Amniotic stem cell (primary cell): Measurements from ENCODE around the gene CUEDC1.

ENCODE experiments used
- DNase-seq: peaks from one replicate; lab custom pipeline; 2025; lab: John Stamatoyannopoulos, UW

The CUEDC1 gene, protein sequence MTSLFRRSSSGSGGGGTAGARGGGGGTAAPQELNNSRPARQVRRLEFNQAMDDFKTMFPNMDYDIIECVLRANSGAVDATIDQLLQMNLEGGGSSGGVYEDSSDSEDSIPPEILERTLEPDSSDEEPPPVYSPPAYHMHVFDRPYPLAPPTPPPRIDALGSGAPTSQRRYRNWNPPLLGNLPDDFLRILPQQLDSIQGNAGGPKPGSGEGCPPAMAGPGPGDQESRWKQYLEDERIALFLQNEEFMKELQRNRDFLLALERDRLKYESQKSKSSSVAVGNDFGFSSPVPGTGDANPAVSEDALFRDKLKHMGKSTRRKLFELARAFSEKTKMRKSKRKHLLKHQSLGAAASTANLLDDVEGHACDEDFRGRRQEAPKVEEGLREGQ

DNA sequence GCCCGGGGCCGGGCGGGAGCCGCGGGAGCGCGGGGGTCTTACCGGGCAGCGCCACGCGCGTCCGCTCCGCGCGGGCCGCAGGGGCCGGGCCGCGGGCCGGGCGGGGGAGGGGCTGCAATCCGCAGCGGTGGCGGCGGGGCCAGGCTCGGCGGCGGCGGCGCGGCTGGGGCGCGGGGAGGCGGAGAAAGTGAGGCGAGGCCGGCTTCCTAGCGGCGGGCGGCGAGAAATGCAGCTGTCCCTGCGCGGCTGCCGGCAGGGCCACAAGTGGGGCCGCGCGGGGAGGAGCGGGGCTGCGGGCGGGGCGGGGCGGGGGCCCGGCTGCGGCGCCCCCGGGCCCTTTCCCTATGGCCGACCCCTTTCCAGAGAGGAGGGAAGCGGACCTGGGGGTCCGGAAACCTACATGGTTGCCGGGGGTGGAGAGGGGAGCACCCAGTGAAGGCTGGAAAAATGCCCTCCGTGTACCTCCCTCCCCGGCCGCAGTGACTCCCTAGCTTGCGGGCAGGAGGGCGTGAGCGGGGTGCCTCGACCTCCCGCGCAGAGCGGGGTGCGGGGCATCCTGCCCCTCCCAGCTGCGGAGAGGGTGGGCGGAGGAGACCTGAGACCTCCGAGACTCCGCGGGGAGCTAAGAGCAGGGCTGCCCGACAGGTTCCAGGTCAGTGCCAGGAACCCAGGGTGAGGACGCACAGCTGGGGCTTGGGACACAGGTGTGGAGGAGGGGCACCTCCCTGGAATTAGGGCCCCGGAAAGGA, at the start of gene CUEDC1:
Gene CUEDC1 (minus strand): TSS at position 230 of the 749 bp plus-strand sequence. CDS start 69,848 bp downstream, outside the sequence.
- DNase-seq, result no peak

DNA sequence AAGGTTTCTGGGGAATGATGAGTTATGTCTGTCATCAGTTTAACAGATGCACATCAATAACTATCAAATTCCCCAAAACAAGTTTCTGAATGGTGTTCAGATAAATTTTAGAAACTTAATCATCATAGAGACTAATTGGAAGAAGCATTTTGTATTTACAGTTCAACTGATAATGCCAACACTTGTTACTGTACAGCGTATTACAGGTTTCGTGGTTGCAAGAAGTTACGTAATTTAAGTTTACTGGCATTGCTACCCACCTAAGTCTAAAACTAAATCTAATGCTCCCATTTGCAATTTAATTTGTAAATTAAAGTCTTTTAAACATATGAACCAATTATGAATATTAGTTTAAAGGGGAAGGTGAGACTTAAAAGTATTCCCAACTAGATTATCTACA, 48.8 kb upstream of the CUEDC1 start:
- DNase-seq, result no peak

DNA sequence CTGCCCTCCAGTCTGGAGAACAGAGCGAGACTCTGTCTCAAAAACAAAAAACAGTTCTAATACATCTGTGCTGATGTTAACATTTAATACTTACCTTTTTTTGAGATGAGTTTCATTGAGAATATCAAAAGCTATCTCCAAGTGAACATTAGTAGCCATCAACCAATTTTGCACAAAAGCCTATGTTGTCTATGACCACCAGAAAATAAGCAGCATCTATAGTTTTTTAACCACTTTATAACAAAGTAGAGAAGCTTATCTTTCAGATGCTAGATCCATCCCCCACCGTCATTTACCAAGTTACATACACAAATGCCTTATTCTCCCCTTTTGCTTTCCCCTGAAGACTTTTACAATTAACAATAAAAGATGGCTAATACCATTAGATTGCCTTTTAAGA, 47.8 kb upstream of the CUEDC1 start:
- DNase-seq, result no peak

DNA sequence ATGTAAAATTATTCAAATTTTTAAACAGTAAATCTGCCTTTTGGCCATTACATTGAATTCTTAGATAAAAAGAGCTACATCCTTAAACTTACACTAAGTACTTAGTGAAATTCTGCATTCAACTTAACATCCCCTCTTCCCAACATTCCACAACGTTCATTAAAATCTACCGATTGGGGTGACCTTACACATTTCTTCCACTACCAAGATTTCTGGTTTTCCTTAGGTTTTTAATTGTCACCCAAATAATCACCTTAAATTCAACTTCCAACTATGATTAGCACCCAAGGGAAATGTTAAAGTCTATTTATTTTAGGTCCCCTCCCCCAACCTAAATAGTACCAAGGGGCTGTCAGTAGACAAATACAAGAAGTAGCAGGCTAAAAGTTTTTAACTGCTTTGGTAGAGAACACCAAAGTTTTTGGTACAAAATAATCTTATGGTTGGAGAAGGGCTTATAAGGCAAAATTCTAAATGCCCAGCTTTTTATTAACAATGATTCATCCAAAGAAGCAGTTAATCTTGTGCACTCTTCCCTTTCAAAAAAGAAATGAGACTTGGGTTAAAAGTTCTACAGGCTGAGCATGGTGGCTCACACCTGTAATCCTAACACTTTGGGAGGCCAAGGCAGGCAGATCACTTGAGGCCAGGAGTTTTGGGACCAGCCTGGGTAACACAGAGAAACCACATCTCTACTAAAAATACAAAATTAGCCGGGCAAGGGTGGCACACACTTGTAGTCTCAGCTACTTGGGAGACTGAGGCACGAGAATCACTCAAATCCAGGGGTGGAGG, 47.1 kb upstream of the CUEDC1 start:
- DNase-seq, result no peak

DNA sequence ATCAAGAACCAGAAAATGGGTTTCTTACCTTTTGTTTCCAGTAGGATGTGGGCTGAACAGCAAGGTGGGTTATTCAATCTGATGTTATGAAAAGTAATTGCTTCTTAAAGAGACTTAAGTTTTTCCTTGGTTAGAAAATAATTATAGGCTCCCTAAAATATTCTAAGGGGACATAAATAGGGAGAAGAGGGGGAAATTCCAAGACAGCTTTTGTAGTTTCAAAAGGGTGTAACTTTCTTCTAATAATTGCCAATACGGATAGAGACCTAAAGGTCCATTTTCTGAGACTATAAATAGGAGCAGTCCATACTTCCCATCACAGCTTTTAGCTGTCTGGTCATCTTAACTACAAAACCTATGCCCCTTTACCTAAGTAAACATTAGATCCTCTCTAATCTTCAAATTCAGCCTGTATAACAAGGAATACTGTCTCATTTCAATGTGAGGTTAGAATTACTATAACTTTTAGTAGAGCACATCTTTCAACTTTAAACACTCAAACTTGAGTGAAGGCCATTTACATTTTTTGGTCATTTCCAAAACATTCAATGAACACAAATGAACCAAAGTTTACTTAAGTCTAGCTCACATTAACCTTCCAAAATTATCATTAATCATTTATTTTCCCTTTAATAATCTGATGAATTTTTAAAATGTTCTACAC, 46.4 kb upstream of the CUEDC1 start:
- DNase-seq, result no peak

DNA sequence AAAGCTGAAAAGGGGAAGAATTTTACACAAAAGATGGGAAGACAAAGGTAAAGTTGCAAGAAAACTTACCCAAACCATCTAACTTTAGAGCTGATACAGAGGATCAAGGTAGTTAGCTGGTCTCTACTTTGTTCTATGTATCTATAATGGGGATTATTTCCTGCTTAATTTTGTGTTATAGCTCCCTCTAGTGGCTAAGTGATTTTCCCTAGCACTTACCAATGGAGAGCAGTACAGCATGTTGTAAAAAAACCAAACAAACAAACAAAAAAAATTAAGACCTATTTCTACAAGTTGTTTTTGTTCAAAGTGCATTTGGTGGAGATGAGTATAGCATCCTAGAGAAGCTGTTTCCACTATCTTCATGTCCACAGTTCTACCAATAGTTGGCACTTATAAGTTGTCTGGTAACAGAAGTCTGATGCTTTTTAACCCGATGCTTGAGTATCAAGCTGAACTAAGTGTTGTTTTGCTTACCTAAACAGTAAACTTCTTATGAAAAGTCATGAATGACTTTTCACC, 44.3 kb upstream of the CUEDC1 start:
- DNase-seq, result peak; percentile 69

DNA sequence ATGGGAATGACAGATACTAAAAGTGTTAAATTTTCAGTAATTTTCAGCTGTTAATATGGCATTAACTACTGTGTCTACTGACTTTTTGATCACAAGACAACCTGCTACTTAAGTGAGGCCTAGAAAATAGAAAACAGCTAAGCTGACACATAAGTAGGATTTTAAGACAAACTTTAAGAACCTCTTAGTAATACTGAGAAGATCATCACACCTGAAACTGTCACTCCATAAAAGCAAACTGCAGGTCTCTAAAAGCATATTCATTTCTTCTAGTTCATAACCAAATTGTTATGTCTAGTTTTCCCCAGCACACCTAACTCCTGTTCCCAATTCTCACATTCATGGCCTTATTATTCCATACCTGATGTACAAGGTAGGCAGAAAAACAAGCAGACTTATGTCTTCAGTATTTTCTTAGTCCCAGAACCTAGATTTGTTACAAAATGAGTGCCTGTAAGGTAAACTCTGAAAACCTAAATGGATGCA, 43.8 kb upstream of the CUEDC1 start:
- DNase-seq, result no peak

DNA sequence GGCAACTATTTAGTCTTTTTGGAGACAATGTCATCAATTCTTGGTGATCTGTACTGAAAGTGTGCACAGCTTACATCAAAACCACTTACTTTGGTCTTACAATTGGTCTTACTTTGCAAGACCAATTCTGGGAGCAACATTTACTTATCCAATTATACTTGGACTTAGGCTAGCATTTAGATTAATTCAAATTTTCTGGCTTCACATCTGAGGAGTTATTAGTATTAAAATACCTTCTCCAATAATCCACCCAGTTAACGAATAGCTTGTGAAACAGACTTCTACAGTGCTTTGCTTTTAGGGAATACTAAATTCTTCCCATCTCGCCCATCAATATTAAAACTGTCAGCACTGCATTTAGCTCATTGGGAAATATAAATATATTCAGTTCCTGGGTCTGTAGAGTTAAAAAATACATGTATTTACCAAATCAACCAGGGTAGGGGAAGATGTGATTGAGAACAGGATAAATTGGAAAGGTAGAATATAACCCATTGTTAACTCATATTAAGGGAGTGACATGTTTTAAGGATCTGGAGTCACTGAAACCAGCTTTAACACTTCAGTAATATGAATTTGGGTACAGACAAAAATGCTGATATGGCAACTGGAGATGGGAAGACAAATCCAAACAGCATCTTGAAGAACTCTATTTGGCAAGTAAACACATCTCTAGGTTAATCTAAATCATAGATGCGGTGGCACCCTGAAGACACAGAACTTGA, 42.0 kb upstream of the CUEDC1 start:
- DNase-seq, result no peak

DNA sequence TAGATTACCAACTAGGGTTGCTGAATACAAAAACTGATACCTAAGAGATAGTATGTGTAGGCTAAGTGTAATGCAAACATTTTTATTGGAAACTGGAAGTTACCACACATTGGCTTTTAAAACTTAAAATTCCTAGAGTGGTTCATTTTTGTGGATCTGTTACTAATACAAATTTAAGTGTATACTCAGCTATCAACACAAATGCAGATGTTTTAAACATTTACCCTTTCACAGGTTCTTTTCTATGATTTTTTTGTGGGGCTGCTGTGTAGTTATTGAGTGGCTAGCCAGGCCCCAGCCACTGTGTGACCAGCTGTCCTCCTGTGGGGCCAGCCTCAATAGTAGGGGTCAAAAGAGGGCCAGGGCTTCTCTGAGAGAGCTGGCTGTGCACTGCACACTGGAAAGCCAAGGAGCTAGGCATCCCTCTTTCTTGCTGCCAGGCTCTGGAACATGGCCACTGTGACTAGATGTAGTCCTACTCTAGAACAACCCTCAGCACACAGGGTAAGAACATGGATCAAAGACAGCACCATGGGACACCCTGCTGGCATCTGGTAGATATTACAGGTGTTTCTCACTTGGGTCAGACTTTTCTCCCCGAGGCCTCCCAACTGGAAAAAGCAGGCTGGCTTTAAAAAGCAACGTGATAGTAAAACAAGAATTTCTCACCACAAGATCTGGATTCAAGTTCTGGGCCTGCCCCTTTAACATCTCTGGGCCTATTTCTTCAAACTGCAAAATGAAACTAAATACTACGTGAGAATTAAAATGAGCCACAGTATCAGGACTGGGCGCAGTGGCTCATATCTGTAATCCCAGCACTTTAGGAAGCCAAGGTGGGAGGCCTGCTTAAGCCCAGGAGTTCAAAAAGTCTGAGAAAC, 40.1 kb upstream of the CUEDC1 start:
- peak; percentile 30 for DNase-seq

DNA sequence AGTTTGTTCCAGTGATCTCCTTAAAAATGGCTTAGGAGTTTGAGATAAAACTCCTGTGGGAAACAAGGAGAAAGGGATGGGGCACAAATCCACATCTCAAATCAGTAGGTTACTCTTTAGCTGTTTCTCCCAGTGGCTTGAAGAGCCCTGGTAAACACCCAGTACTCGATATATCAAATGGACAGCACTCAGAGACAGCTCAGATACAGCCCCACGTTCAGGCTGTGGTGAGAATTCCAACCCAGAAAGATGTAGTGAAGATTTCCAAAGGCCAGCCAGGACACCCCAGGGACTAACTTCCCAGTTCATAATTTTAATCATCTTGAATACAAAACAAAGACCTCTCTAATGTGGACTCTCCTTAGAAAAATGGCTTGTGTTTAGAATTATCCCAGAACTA, 39.2 kb upstream of the CUEDC1 start:
- no peak for DNase-seq

DNA sequence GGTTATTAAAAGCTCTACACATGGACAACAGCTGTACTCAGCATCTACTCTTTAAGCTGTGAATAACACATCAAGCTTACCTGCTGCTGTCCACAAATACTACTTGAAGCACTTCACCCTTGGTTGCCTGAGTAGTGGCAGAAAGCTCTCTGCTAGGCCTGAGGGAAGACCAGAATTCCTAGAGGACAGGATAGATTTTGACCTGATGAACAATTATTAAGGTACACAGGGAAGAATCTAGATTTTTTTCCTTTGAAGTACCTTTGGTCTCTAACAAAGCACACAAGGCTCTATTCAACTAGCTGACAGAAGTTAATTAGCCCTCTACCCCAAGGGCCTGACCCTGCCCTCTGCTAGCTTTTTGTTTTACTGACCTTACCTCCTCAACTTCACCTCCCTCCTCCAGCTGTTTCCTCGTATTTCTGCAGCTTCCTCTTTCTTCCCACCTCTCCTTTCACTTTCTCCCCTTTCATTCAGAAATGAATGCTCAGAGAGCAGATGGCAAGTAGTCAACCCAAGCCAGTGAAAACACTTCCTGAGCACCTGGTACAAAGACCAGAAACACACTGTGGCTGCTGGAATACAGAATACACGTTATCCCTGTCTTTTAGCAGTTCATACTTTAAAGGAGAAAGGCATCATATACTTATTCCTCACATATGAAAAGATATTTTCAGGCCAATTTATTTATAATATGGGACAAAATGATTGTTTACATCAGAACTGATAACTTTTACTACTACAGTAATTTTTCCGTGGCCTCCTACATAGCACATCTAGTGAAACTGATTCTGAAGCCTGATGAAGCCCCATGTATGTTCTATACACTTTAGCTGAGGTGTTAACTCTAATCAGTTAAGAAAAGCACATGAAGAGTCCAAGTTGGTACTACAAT, 38.5 kb upstream of the CUEDC1 start:
- DNase-seq, result no peak

DNA sequence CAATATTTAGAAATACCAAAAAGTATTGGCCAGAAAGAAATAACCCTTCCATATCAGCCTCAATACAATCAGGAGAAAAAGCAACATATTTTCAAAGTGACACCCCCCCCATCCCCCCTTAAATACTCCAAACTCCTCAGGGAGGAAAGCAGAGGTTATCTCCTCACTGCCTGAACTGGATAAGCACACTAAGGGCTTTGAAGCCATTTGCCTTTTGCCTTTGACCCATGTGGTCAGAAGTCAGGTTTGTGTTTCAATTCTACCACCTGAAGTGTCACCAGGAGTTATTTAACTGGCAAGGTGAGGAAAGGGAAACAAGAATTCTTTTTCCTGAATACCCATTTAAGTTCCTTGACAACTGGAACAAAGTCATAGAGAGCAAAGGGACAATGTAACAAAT, 36.3 kb upstream of the CUEDC1 start:
- no peak for DNase-seq

DNA sequence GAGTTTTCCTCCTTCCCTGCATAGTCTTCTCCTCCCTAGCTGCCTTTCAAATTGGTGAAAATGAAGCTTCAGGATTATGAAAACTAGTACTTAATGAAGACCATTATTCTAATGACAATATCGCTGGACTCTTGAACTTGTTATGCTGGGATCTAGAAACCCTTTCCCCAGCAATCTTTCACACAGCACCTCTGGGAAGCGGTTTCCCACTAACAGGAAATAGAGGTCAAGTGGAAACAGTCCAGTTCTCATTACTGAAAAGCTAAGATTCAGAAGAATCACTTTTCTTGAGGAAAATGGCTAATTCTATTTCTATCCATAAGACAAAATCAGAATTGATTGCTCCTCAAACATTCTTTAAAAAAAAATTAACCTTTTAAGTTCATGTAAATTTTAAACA, 34.8 kb upstream of the CUEDC1 start:
- DNase-seq, result no peak

DNA sequence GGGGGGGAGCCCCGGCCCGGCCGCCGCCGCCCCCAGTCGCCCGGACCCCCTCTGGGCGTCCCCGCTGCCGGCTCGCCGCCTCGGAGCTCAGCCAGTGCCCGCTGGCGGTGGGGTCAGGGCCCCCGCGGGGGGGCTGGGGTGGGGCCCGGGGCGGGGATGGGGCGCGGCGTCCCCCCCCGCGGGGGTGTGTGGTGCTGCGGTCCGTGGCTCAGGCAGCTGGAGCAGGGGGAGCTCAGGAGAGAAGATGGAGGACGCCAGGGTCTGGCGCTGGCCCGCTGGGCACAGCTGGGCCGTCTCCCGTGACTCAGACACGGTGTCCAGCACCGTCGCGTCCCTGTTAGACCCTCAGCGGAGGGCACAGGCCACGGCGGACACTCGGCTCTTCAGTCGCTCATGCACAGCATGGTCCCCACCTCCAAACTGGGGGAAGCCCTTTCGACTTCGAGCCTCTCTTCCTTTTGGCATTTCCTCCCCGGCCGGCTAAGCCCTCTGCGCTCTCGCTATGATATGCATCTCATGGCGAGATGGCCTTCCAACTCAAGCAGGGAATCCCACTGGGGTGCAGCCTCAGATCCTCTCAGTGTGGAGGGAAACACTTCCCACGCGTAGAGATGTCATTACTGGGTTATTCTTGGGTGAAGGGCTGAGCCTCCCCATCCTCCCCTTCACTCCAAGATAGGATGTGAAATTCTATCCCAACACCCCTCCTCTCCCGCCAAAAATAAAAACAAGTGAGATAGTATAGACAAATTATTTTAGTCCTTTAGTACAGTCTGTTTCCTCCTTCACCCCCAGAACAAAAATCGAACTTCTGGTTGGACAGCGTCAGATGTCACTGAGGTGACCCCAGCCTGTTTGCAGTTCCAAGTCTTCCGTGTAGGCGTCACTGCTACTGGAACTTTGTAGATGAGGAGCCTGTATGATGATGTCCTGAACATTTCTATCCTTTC, 33.4 kb upstream of the CUEDC1 start:
- DNase-seq, result no peak

DNA sequence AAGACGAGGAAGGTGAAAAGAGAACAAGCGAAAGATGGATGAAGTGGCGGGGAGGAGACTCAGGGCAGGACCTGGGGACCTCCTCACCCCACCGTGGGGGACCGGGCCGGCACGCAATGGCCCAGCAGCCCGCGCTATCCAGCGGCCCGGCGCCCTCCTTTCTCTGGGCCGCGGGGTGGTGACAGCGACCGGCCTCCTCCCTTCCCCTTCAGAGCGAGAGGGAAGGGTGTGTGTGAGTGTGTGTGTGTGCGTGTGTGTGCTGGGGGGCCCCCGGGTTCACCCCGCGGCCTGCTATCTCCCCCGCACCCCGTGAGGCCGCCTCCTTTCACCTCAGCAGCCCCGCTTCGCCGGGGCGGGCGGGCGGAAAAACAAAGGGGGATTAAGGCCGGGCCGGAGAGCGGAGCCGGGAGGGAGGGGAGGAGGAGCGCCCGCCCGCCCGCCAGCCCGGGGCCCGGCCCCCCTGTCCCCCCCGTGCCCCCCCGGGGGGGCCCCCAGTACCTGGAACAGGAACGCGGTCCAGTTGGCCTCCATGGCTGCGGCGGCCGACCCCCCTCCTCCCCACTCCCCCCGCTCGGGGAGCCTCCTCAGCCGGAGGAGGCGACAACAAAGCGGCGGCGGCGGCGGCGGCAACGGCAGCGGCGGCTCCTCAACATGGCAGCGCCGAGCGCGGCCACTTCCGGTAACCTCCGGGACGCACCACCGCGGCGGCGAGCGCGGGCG, 32.5 kb upstream of the CUEDC1 start, which contains the start of gene VEZF1:
Gene VEZF1 (minus strand): TSS at position 674 of the 720 bp plus-strand sequence. CDS start 143 bp downstream, at position 531.
- peak; percentile 39 for DNase-seq

DNA sequence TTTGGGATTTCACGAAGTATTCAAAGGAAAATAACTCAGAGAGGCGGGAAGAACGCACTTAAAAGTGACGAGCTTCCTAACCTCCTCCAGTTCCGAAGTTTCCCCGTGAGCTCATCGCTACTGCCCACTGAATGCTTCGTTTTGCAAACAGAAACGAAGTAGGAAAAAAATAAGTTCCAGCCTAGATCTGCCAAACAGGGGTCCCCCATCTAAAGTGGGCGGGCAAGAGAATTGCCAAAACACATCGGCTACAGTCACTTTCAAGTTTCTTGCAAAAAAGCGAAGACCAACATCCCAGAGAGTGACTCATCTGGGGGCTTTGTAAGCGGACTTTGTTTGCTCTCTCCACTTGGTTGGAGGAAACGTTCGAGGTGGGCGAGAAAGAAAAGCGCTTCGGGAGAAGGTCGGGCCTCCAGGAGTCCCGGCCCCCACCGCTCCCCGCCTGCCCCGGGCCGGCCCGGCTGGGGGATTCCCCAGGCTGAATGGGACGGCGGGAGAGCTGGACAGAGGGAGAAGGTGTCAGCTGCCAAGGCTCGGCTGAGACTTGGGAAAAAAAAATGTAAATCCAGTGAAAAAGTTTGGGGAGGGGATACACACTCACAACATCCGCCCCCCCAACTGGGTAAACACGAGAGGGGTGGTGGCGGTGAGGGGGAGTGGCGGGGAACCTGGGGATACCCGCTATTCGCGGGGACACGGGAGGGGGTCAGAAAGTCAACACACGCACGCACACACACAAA, 31.8 kb upstream of the CUEDC1 start:
- peak; percentile 66 for DNase-seq
